Measurements from ENCODE around the gene TSPO. TPM values are rescaled to one million over a fixed set of nuclear protein-coding genes. Genes with fewer than 3 reads are reported as not detected.

The TSPO gene
- total and polyA plus RNA-seq, 2 of the 13 experiments (the other 11 are each of a cell fraction or from before 2014, with no cell fraction given): 0.46 to 1.4 TPM

DNA sequence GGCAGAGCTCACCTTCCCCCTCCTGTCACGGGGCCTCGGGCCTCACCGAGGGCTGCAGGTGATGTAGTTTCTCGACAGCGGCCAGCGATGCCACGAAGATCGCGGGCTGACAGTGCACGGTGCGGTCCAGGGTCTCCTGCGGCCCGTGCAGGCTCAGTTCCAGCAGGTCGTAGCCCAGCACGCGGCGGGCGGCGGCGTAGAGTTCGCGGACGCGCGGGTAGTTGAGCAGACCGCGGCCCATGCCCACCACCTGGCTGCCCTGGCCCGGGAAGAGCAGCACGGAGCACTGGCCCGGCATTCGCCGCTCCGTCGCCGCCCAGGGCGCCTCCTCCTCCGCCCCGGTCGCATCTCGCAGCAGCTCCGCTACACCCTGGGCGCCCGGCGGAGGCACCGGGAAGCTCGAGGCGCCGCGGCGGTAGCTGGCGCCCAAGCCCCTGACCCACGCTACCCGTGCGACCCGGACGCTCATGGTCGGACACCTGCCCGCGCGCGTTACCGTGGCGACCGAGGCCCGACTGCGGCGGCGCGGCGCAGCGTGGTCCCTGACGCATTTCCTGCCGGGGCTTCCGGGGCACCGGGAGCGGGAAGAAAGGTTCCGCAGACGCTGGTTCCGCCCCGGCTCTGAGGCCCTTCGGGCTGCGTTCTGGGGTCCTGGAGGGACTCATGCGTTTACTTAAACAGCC, 8.3 kb upstream of the TSPO start, which contains the start of gene MCAT (continued):
- TF ChIP-seq, protein P1, sequence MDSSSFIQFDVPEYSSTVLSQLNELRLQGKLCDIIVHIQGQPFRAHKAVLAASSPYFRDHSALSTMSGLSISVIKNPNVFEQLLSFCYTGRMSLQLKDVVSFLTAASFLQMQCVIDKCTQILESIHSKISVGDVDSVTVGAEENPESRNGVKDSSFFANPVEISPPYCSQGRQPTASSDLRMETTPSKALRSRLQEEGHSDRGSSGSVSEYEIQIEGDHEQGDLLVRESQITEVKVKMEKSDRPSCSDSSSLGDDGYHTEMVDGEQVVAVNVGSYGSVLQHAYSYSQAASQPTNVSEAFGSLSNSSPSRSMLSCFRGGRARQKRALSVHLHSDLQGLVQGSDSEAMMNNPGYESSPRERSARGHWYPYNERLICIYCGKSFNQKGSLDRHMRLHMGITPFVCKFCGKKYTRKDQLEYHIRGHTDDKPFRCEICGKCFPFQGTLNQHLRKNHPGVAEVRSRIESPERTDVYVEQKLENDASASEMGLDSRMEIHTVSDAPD (CRISPR knock-in tag; IDR thresholded peaks at IDR 0.05): no peak; the same call in 1 of the 2 replicates
- TF ChIP-seq SP5 (CRISPR knock-in tag; IDR thresholded peaks at IDR 0.05; ENCODE audit: borderline replicate concordance, low read depth) (peak; percentile 19; the same call in 1 of the 2 replicates), ZNF24 (IDR thresholded peaks at IDR 0.05) (no peak), KLF11 (CRISPR knock-in tag; IDR thresholded peaks at IDR 0.05) (peak; percentile 92), NFATC3 (CRISPR knock-in tag; IDR thresholded peaks at IDR 0.05) (no peak), KLF15 (CRISPR knock-in tag; IDR thresholded peaks at IDR 0.05; ENCODE audit: borderline replicate concordance) (no peak), ZBTB1 (CRISPR knock-in tag; IDR thresholded peaks at IDR 0.05; ENCODE audit: borderline replicate concordance) (no peak)

DNA sequence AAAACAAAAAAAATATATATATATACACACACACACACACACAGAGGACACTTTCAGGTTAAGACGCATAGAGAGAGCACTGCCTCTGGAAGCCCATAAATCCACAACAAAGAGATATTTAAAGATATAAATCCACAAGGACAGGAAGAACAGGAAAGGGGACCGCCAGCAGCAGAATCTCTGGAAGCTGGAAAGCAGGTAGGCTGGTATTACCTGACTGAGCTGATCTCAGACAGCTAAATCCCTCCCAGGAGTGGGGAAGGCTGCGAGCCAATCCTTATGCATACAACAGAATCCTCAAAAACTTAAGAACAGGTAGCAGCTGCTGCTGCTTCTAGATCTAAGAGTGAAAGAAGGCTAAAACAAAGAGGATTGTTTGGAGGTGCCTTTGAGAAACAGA, 6.4 kb upstream of the TSPO start:
- Histone ChIP-seq H3K9ac (ENCODE audit: insufficient read depth, low read depth, low read length) (no peak overlapping the region), H3K4me1 (ENCODE audit: insufficient read depth, low read length) (peaks cover 22% of the 10 kb centered on the region), H3K27me3 (ENCODE audit: control insufficient read depth in 1 of 2, insufficient read depth in 2 of 2, low read length in 2 of 2) (peaks cover 4 to 10% of the 10 kb centered on the region in 2 experiments; a peak in 3 of 5 replicates), H3K4me3 (replicated peaks in 1 of 3; ENCODE audit: insufficient read depth in 1 of 3, low read depth in 2 of 3, low read length in 3 of 3) (no peak overlapping the region), H3K9me3 (ENCODE audit: low read length) (no peaks in the 10 kb centered on the region), H3K4me2 (ENCODE audit: low read depth, low read length) (no peak overlapping the region), H3K27ac (ENCODE audit: extremely low read length, insufficient read depth, low read length) (no peak overlapping the region), H4K20me1 (ENCODE audit: insufficient read depth, low read length) (no peaks in the 10 kb centered on the region), H3K36me3 (replicated peaks in 1 of 2; ENCODE audit: control insufficient read depth in 1 of 2, insufficient read depth in 2 of 2, low read length in 2 of 2) (peaks cover 2 to 8% of the 10 kb centered on the region in 2 experiments; a peak in 4 of 5 replicates), H2AFZ (ENCODE audit: low read length) (no peak overlapping the region), H3K79me2 (ENCODE audit: insufficient read depth, low read length) (peaks cover 8% of the 10 kb centered on the region)
- DNase-seq (ENCODE audit: low spot score): no peak
- intact Hi-C loops (cut with micrococcal nuclease; ENCODE audit: unreplicated experiment) (loop anchor here (5.0 kb wide), 1 partner anchor 38 kb away; no protein-coding TSS in a partner anchor), in situ Hi-C loops (cut with HindIII; ENCODE audit: extremely low pct_ligation_motif_present, low pct_unique_long_range_greater_than_20kb) (no loop called here)
- ChIA-PET CTCF (ENCODE audit: low intra/inter-chr PET ratio, low total read pairs) (no interaction called here), POLR2A (interaction anchor here (0.9 kb wide), 1 partner anchor 28 kb away, joined by 3 read pairs; no protein-coding TSS in a partner anchor)
- FAIRE-seq: no peak
- BruUV-seq (replicated peaks): no TSS peak
- 92% methylated on average over 3 of the region's 3 CpGs for WGBS (ENCODE audit: low lambda C conversion rate)
- ATAC-seq: no peak
- TF ChIP-seq, protein P2, sequence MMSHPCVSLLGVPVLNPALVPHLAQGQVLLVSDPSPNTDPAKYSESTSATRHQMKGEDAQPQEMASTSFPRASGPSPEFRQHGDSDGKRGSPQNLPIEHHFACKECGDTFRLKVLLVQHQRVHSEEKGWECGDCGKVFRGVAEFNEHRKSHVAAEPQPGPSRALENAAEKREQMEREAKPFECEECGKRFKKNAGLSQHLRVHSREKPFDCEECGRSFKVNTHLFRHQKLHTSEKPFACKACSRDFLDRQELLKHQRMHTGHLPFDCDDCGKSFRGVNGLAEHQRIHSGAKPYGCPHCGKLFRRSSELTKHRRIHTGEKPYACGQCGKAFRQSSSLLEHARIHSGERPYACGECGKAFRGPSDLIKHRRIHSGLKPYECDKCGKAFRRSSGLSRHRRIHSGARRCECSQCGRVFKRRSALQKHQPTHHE (CRISPR knock-in tag; IDR thresholded peaks at IDR 0.05; ENCODE audit: borderline replicate concordance): no peak
- TF ChIP-seq, protein P3, sequence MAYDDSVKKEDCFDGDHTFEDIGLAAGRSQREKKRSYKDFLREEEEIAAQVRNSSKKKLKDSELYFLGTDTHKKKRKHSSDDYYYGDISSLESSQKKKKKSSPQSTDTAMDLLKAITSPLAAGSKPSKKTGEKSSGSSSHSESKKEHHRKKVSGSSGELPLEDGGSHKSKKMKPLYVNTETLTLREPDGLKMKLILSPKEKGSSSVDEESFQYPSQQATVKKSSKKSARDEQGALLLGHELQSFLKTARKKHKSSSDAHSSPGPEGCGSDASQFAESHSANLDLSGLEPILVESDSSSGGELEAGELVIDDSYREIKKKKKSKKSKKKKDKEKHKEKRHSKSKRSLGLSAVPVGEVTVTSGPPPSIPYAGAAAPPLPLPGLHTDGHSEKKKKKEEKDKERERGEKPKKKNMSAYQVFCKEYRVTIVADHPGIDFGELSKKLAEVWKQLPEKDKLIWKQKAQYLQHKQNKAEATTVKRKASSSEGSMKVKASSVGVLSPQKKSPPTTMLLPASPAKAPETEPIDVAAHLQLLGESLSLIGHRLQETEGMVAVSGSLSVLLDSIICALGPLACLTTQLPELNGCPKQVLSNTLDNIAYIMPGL (CRISPR knock-in tag; IDR thresholded peaks at IDR 0.05; ENCODE audit: borderline replicate concordance in 1 of 2, low read depth in 1 of 2): no peak
- no peak for TF ChIP-seq ZNF343 (CRISPR knock-in tag; IDR thresholded peaks at IDR 0.05)
- TF ChIP-seq NR2F6 (IDR thresholded peaks at IDR 0.05): no peak
- no peak for TF ChIP-seq NR2F6 (CRISPR knock-in tag; IDR thresholded peaks at IDR 0.05)
- no peak for TF ChIP-seq ZNF629 (CRISPR knock-in tag; conservative IDR thresholded peaks at IDR 0.05)
- no peak for TF ChIP-seq SOX13 (IDR thresholded peaks at IDR 0.05)
- no peak for TF ChIP-seq SOX13 (CRISPR knock-in tag; conservative IDR thresholded peaks at IDR 0.05 in 1 of 2, IDR thresholded peaks at IDR 0.05 in 1 of 2)
- TF ChIP-seq, protein P4, sequence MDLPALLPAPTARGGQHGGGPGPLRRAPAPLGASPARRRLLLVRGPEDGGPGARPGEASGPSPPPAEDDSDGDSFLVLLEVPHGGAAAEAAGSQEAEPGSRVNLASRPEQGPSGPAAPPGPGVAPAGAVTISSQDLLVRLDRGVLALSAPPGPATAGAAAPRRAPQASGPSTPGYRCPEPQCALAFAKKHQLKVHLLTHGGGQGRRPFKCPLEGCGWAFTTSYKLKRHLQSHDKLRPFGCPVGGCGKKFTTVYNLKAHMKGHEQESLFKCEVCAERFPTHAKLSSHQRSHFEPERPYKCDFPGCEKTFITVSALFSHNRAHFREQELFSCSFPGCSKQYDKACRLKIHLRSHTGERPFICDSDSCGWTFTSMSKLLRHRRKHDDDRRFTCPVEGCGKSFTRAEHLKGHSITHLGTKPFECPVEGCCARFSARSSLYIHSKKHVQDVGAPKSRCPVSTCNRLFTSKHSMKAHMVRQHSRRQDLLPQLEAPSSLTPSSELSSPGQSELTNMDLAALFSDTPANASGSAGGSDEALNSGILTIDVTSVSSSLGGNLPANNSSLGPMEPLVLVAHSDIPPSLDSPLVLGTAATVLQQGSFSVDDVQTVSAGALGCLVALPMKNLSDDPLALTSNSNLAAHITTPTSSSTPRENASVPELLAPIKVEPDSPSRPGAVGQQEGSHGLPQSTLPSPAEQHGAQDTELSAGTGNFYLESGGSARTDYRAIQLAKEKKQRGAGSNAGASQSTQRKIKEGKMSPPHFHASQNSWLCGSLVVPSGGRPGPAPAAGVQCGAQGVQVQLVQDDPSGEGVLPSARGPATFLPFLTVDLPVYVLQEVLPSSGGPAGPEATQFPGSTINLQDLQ (CRISPR knock-in tag; IDR thresholded peaks at IDR 0.05): no peak

Data from HepG2 (cell line).